ENCODE results near the gene PRR5L. TPM values are rescaled to one million over a fixed set of nuclear protein-coding genes. Genes with fewer than 3 reads are reported as not detected.

PRR5L gene
- polyA plus RNA-seq, 3 donors: 3.5 to 16.0 (median 7.4) TPM

GRCh38 chr11:36254713-36255112 lies 41.4 kb upstream of the PRR5L start:
- Histone ChIP-seq H3K36me3 (replicated peaks in 1 of 2; ENCODE audit: control insufficient read depth in 1 of 2, insufficient read depth in 2 of 2, low read length in 2 of 2) (no peaks in the 10 kb centered on the region), H3K4me1 (ENCODE audit: control insufficient read depth in 1 of 2, insufficient read depth in 2 of 2, low read length in 2 of 2) (no peaks in the 10 kb centered on the region), H3K4me3 (replicated peaks in 1 of 3; ENCODE audit: low read depth in 2 of 3, low read length in 3 of 3) (no peak overlapping the region), H3K79me2 (ENCODE audit: insufficient read depth, low read length) (no peaks in the 10 kb centered on the region), H3K27ac (ENCODE audit: low read depth in 1 of 2, low read length in 2 of 2) (no peak overlapping the region), H4K20me1 (ENCODE audit: insufficient read depth, low read length) (no peaks in the 10 kb centered on the region), H3K4me2 (replicated peaks; ENCODE audit: extremely low read depth, low read length, poor library complexity, severe bottlenecking) (no peak overlapping the region), H3K9ac (ENCODE audit: insufficient read depth, low read length, poor library complexity, severe bottlenecking) (no peak overlapping the region), H3K27me3 (ENCODE audit: control insufficient read depth in 2 of 2, insufficient read depth in 2 of 2, low read length in 2 of 2) (peaks cover 0 to 3% of the 10 kb centered on the region in 2 donors), H2AFZ (ENCODE audit: insufficient read depth, low read depth, low read length, poor library complexity, severe bottlenecking) (no peak overlapping the region), H3K9me3 (replicated peaks in 1 of 2; ENCODE audit: control insufficient read depth in 1 of 2, insufficient read depth in 1 of 2, low read length in 2 of 2) (peaks cover 0 to 4% of the 10 kb centered on the region in 2 donors)
- peaks cover 9 to 29% (median 11%) of the 10 kb centered on the region in 3 donors for H3K27me3 Mint-ChIP-seq (ENCODE audit: low read depth in 3 of 3)
- DNase-seq: no peak
- H3K9me3 Mint-ChIP-seq: peaks cover 1 to 14% (median 3%) of the 10 kb centered on the region in 7 donors
- intact Hi-C loops (cut with micrococcal nuclease): no loop called here
- H3K4me1 Mint-ChIP-seq: no peaks in the 10 kb centered on the region
- no peaks in the 10 kb centered on the region for H3K36me3 Mint-ChIP-seq
- TF ChIP-seq CTCF (IDR thresholded peaks at IDR 0.05): no peak
- 100% methylated on average over 1 of the region's 1 CpG for WGBS (ENCODE audit: insufficient coverage)
- H3K27ac Mint-ChIP-seq: no peak overlapping the region
- H3K4me3 Mint-ChIP-seq: no peak overlapping the region

GRCh38 chr11:36257351-36257750 lies 38.7 kb upstream of the PRR5L start:
- Histone ChIP-seq H3K9me3 (replicated peaks in 1 of 2; ENCODE audit: control insufficient read depth in 1 of 2, insufficient read depth in 1 of 2, low read length in 2 of 2) (peaks cover 0 to 4% of the 10 kb centered on the region in 2 donors), H3K36me3 (replicated peaks in 1 of 2; ENCODE audit: control insufficient read depth in 1 of 2, insufficient read depth in 2 of 2, low read length in 2 of 2) (no peaks in the 10 kb centered on the region), H3K79me2 (ENCODE audit: insufficient read depth, low read length) (no peaks in the 10 kb centered on the region), H3K27me3 (ENCODE audit: control insufficient read depth in 2 of 2, insufficient read depth in 2 of 2, low read length in 2 of 2) (peaks cover 0 to 3% of the 10 kb centered on the region in 2 donors), H3K4me1 (ENCODE audit: control insufficient read depth in 1 of 2, insufficient read depth in 2 of 2, low read length in 2 of 2) (no peaks in the 10 kb centered on the region), H3K4me3 (replicated peaks in 1 of 3; ENCODE audit: low read depth in 2 of 3, low read length in 3 of 3) (no peak overlapping the region), H3K4me2 (replicated peaks; ENCODE audit: extremely low read depth, low read length, poor library complexity, severe bottlenecking) (no peak overlapping the region), H4K20me1 (ENCODE audit: insufficient read depth, low read length) (no peaks in the 10 kb centered on the region), H2AFZ (ENCODE audit: insufficient read depth, low read depth, low read length, poor library complexity, severe bottlenecking) (no peak overlapping the region), H3K9ac (ENCODE audit: insufficient read depth, low read length, poor library complexity, severe bottlenecking) (no peak overlapping the region), H3K27ac (ENCODE audit: low read depth in 1 of 2, low read length in 2 of 2) (no peak overlapping the region)
- peaks cover 14 to 28% (median 14%) of the 10 kb centered on the region in 3 donors for H3K27me3 Mint-ChIP-seq (ENCODE audit: low read depth in 3 of 3)
- no peak for TF ChIP-seq CTCF (IDR thresholded peaks at IDR 0.05)
- no peak overlapping the region for H3K4me3 Mint-ChIP-seq
- peaks cover 0 to 6% (median 0%) of the 10 kb centered on the region in 7 donors for H3K9me3 Mint-ChIP-seq
- no peaks in the 10 kb centered on the region for H3K4me1 Mint-ChIP-seq
- 78% methylated on average over 5 of the region's 5 CpGs for WGBS (ENCODE audit: insufficient coverage)
- no peaks in the 10 kb centered on the region for H3K36me3 Mint-ChIP-seq
- intact Hi-C loops (cut with micrococcal nuclease): no loop called here
- DNase-seq: no peak
- H3K27ac Mint-ChIP-seq: no peak overlapping the region

Measured in CD14-positive monocyte (primary cell).